Smooth muscle cell (in vitro differentiated cells): Measurements from ENCODE around the gene AGPAT2. TPM values are rescaled to one million over a fixed set of nuclear protein-coding genes. Genes with fewer than 3 reads are reported as not detected.

Experiments
- DNase-seq: peaks from one replicate; lab custom pipeline; 2025; ENCODE audit not compliant: unreplicated experiment; lab: John Stamatoyannopoulos, UW
- H2AFZ ChIP-seq: fragments of 200-600 bp; sonication (generic); 2 replicates; pipeline ENCODE4 v1.6.0; 2016; ENCODE audit warnings: antibody characterized with exemption, low read depth, mild to moderate bottlenecking
- H3F3A ChIP-seq: fragments of 200-600 bp; sonication (generic); 2 replicates; pipeline ENCODE4 v1.6.0; 2017; ENCODE audit warnings: antibody characterized with exemption, low read depth
- H3K27ac ChIP-seq: fragments of 200-600 bp; sonication (generic); 2 replicates; pipeline ENCODE4 v1.5.1; 2016; ENCODE audit warnings: low read depth, mild to moderate bottlenecking
- H3K27me3 ChIP-seq: fragments of 200-600 bp; sonication (generic); 2 replicates; pipeline ENCODE4 v1.6.1; 2016; ENCODE audit warnings: low read depth, mild to moderate bottlenecking
- H3K36me3 ChIP-seq: fragments of 200-600 bp; sonication (generic); 2 replicates; pipeline ENCODE4 v1.5.1; 2016; ENCODE audit warnings: low read depth
- H3K4me1 ChIP-seq: fragments of 200-600 bp; sonication (generic); 2 replicates; pipeline ENCODE4 v1.5.1; 2016; ENCODE audit warnings: low read depth
- H3K4me2 ChIP-seq: fragments of 200-600 bp; sonication (generic); 2 replicates; pipeline ENCODE4 v1.6.0; 2016; ENCODE audit warnings: mild to moderate bottlenecking
- H3K4me3 ChIP-seq: fragments of 200-600 bp; sonication (generic); 2 replicates; pipeline ENCODE4 v1.5.1; 2016; ENCODE audit warnings: mild to moderate bottlenecking
- H3K79me2 ChIP-seq: fragments of 200-600 bp; sonication (generic); 2 replicates; pipeline ENCODE4 v1.6.0; 2016; ENCODE audit warnings: low read depth, mild to moderate bottlenecking
- H3K9ac ChIP-seq: fragments of 200-600 bp; sonication (generic); 2 replicates; pipeline ENCODE4 v1.6.0; 2016; ENCODE audit warnings: low read depth
- H3K9me3 ChIP-seq: fragments of 200-600 bp; sonication (generic); replicated peaks from 2 replicates; pipeline ENCODE4 v1.5.1; 2016; ENCODE audit warnings: low read depth
- H4K20me1 ChIP-seq: fragments of 200-600 bp; sonication (generic); 2 replicates; pipeline ENCODE4 v1.6.0; 2016; ENCODE audit warnings: low read depth
- WGBS: methylation state at CpG from one replicate; pipeline ENCODE4 v1.1.7; 2016; ENCODE audit warnings: low lambda C conversion rate; 5-methylcytosine and 5-hydroxymethylcytosine counted together
- polyA plus RNA-seq: library from polyadenylated mRNA; unstranded; fragments of >200 nt; fragmentation: Nextera tagmentation; extraction: Ambion mirVana; gene quantifications from 2 replicates; pipeline ENCODE4 v1.2.1, GENCODE V29; 2016
- total RNA-seq: library from RNA; depleted of rRNA; stranded (reverse); fragments of >200 nt; gene quantifications from 2 replicates; pipeline ENCODE4 v1.2.3, GENCODE V29; 2014
- TF ChIP-seq, protein P1 (sequence below): fragments of 200-600 bp; sonication (generic); IDR thresholded peaks from 2 replicates; pipeline ENCODE4 v1.5.1; 2017; ENCODE audit warnings: borderline replicate concordance, mild to moderate bottlenecking, antibody characterized with exemption; ENCODE audit not compliant: insufficient read depth, poor library complexity, severe bottlenecking

The AGPAT2 gene
- total and polyA plus RNA-seq, 2 experiments from 2014 or later, result 42.9 to 105 TPM

DNA sequence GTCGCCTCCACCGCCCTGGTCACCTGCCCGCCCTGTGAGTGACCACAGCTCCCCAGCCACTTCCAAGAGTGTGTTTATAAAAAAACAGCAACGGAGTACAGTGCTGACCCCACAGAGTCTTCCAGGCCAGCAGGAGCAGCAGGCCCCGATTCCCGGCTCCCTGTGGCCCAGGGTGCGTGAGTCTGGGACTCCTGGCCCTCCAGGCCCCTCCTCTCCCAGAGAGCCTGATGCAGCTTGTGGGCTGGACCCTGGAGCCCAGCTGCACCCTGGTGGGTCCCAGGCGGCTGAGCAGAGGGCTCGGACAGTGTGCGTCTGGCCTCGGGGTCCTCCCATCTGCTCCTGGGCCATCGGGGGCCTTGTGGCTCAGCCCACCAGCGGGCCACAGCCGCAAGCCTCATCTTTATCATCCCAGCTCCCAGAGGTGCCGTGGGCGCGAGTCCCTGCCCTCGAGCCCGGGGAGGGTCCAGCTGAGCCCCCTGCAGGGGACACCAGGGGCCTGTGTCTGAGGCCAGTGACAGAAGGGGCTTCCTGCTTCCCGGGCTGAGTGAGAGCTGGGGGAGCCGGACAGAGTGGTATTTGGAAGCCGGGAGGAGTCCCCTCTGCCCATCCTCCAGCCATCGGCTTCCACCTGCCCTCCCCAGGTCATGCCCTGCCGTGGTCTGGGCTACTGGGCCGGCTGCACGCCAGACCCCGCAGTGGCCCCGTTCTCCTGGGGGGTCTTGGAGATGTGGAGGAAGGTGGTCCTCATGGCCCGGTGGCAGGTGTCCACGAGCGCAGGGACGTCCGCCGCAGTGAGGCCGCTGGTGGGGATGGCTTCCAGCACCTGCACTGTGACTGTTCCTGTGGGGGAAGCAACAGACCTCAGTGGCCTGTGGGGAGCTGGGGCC is 13.9 kb downstream of the AGPAT2 start:
- no peak for DNase-seq
- no peak overlapping the region for H3K4me2 ChIP-seq
- H2AFZ ChIP-seq, result no peak overlapping the region
- no peak overlapping the region for H3K9ac ChIP-seq
- H3K27ac ChIP-seq, result no peak overlapping the region
- H3K36me3 ChIP-seq, result no peaks in the 10 kb centered on the region
- H3F3A ChIP-seq, result no peaks in the 10 kb centered on the region
- no peaks in the 10 kb centered on the region for H3K4me1 ChIP-seq
- no peaks in the 10 kb centered on the region for H3K27me3 ChIP-seq
- no peaks in the 10 kb centered on the region for H3K9me3 ChIP-seq
- no peak overlapping the region for H3K4me3 ChIP-seq
- H3K79me2 ChIP-seq, result no peaks in the 10 kb centered on the region
- 96% methylated on average over 33 of the region's 35 CpGs for WGBS
- TF ChIP-seq, protein P1, sequence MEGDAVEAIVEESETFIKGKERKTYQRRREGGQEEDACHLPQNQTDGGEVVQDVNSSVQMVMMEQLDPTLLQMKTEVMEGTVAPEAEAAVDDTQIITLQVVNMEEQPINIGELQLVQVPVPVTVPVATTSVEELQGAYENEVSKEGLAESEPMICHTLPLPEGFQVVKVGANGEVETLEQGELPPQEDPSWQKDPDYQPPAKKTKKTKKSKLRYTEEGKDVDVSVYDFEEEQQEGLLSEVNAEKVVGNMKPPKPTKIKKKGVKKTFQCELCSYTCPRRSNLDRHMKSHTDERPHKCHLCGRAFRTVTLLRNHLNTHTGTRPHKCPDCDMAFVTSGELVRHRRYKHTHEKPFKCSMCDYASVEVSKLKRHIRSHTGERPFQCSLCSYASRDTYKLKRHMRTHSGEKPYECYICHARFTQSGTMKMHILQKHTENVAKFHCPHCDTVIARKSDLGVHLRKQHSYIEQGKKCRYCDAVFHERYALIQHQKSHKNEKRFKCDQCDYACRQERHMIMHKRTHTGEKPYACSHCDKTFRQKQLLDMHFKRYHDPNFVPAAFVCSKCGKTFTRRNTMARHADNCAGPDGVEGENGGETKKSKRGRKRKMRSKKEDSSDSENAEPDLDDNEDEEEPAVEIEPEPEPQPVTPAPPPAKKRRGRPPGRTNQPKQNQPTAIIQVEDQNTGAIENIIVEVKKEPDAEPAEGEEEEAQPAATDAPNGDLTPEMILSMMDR, result no peak
- peaks cover 27% of the 10 kb centered on the region for H4K20me1 ChIP-seq

DNA sequence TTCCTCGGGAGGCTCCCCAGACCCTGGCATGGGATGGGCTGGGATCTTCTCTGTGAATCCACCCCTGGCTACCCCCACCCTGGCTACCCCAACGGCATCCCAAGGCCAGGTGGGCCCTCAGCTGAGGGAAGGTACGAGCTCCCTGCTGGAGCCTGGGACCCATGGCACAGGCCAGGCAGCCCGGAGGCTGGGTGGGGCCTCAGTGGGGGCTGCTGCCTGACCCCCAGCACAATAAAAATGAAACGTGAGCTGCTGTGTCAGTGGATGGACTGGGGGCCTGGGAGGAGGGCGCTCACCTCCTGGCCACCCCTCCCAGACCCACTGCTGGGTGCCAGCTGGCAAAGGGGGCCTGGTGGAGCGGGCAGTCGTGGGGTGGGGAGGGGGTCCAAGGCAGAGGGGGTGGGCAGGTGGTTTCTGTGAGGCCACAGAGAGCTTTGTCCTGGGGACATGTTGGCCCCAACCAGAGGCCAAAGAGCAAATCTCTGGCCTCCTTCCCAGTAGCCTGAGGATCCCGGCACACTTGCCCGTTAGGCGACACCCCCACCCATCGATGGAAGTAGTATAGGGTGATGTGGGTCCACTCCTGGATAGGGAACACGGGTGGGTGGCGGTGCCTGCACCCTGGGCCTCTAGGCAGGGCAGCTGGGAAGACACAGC is 14.7 kb downstream of the AGPAT2 start:
- Histone ChIP-seq H3K4me1 (no peaks in the 10 kb centered on the region), H2AFZ (no peak overlapping the region), H3F3A (no peaks in the 10 kb centered on the region), H3K27ac (no peak overlapping the region), H3K36me3 (no peaks in the 10 kb centered on the region), H3K9ac (no peak overlapping the region), H3K27me3 (no peaks in the 10 kb centered on the region), H3K79me2 (no peaks in the 10 kb centered on the region), H3K4me2 (no peak overlapping the region), H3K9me3 (no peaks in the 10 kb centered on the region), H3K4me3 (no peak overlapping the region), H4K20me1 (peaks cover 20% of the 10 kb centered on the region)
- TF ChIP-seq, protein P1, result no peak
- no peak for DNase-seq
- 91% methylated on average over 13 of the region's 14 CpGs for WGBS

DNA sequence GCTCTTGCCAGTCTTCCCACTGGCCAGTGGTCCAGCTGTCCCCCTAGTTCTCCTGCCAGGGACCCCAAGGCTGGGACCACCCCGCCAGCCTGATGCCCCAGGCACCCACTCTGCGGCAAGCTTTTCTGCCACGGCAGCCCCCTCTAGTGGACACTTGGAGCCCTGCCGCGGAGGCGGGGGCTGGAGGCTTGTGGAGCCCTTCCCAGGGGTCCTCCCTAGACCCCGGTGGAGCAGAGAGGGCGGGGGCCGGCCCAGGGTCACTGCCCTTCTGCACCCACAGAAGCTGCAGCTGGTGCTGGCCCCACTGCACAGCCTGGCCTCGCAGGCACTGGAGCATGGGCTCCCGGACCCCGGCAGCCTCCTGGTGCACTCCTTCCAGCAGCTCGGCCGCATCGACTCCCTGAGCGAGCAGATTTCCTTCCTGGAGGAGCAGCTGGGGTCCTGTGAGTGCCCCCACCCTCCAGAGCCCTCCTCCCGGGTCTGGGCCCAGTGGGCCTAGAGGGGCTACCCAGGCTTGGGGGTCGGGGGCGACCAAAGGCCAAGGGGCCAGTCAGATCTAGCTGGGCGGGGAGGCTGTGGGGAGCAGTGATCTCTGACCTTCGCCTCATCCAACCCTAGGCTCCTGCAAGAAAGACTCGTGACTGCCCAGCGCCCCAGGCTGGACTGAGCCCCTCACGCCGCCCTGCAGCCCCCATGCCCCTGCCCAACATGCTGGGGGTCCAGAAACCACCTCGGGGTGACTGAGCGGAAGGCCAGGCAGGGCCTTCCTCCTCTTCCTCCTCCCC is 15.4 kb downstream of the AGPAT2 start:
- WGBS, result 65% methylated on average over 23 of the region's 27 CpGs
- no peak overlapping the region for H2AFZ ChIP-seq
- H3K27ac ChIP-seq, result no peak overlapping the region
- H3K9me3 ChIP-seq, result no peaks in the 10 kb centered on the region
- peaks cover 13% of the 10 kb centered on the region for H4K20me1 ChIP-seq
- no peak overlapping the region for H3K4me3 ChIP-seq
- peak; percentile 8 for DNase-seq
- no peaks in the 10 kb centered on the region for H3K79me2 ChIP-seq
- H3K27me3 ChIP-seq, result no peaks in the 10 kb centered on the region
- no peak overlapping the region for H3K9ac ChIP-seq
- TF ChIP-seq, protein P1, result peak; percentile 88
- no peaks in the 10 kb centered on the region for H3F3A ChIP-seq
- H3K4me2 ChIP-seq, result no peak overlapping the region
- H3K36me3 ChIP-seq, result no peaks in the 10 kb centered on the region
- H3K4me1 ChIP-seq, result no peaks in the 10 kb centered on the region
